ENCODE measurements around the gene TMEM192. TPM values are rescaled to one million over a fixed set of nuclear protein-coding genes. Genes with fewer than 3 reads are reported as not detected.

TMEM192 gene
- total and polyA plus RNA-seq, 3 donors (not counting 1 experiment from before 2014, with no cell fraction given) = 16.3 to 25.5 (median 21.3) TPM

Other genes with a start within 250 kb of the TMEM192 start
- gene APELA, start 235.7 kb downstream of the TMEM192 start, total RNA-seq = under 1 TPM in 1 of 2 donors, not detected in 1; under 0.01 TPM
- gene APELA, start 235.7 kb downstream of the TMEM192 start, polyA plus RNA-seq = not detected
- not detected for gene TRIM61, start 135.2 kb downstream of the TMEM192 start, total RNA-seq
- not detected for gene TRIM61, start 135.2 kb downstream of the TMEM192 start, polyA plus RNA-seq
- gene TRIM60, start 80.9 kb downstream of the TMEM192 start, total RNA-seq = not detected
- not detected for gene TRIM60, start 80.9 kb downstream of the TMEM192 start, polyA plus RNA-seq
- gene TRIM75, start 59.0 kb downstream of the TMEM192 start, total RNA-seq = not detected
- not detected for gene TRIM75, start 59.0 kb downstream of the TMEM192 start, polyA plus RNA-seq
- 10 to 100 TPM; 23.7 to 24.2 TPM for gene KLHL2, start 94.7 kb upstream of the TMEM192 start, total RNA-seq
- 13.4 TPM for gene KLHL2, start 94.7 kb upstream of the TMEM192 start, polyA plus RNA-seq
- gene MSMO1, start 214.8 kb upstream of the TMEM192 start, total RNA-seq = 100 to 1,000 TPM; 284 to 459 TPM
- 248 TPM for gene MSMO1, start 214.8 kb upstream of the TMEM192 start, polyA plus RNA-seq

All from mammary epithelial cell (primary cell).